ENCODE results near the gene TMEM79. TPM values are rescaled to one million over a fixed set of nuclear protein-coding genes. Genes with fewer than 3 reads are reported as not detected.

The TMEM79 gene
- total RNA-seq, 2 experiments from 2014 or later: 8.0 to 8.2 TPM

- peaks cover 12% of the 10 kb centered on the region for H3K36me3 Mint-ChIP-seq (ENCODE audit: low read depth)
- no peak within 1 kb of the TSS for H3K27ac Mint-ChIP-seq
- DNase-seq (no peak), ATAC-seq (no peak)
- POLR2A ChIA-PET: interaction anchor here (1.0 to 1.1 kb wide), 2 partner anchors 9 to 15 kb away, joined by 3 read pairs; no protein-coding TSS in a partner anchor
- no peak within 1 kb of the TSS for H3K4me3 Mint-ChIP-seq
- no peak for TF ChIP-seq CTCF (IDR thresholded peaks at IDR 0.05)
- no peaks in the 10 kb centered on the region for H3K9me3 Mint-ChIP-seq
- CTCF ChIA-PET: interaction anchor here (0.8 to 1.6 kb wide), 3 partner anchors 9 to 96 kb away, joined by 3 to 4 read pairs (median 4); no protein-coding TSS in a partner anchor
- peaks cover 17% of the 10 kb centered on the region for H3K4me1 Mint-ChIP-seq (ENCODE audit: low read depth)
- H3K27me3 Mint-ChIP-seq: no peaks in the 10 kb centered on the region
- intact Hi-C loops (cut with micrococcal nuclease): no loop called here
These were observed 42.2 kb upstream of the TMEM79 start, which contains the start of gene BGLAP for GRCh38 chr1:156241926-156242325. BGLAP (plus strand) TSS chr1:156242184; CDS start chr1:156242232, 48 bp downstream.

- ChIA-PET POLR2A (no interaction called here), CTCF (interaction anchor here (1.6 kb wide), 1 partner anchor 10 kb away, joined by 4 read pairs; no protein-coding TSS in a partner anchor)
- H3K27ac Mint-ChIP-seq: no peak overlapping the region
- intact Hi-C loops (cut with micrococcal nuclease): no loop called here
- DNase-seq (no peak), ATAC-seq (no peak)
- no peaks in the 10 kb centered on the region for H3K9me3 Mint-ChIP-seq
- H3K36me3 Mint-ChIP-seq (ENCODE audit: low read depth): peaks cover 8% of the 10 kb centered on the region
- H3K27me3 Mint-ChIP-seq: no peaks in the 10 kb centered on the region
- H3K4me1 Mint-ChIP-seq (ENCODE audit: low read depth): peaks cover 19% of the 10 kb centered on the region
- TF ChIP-seq CTCF (IDR thresholded peaks at IDR 0.05): no peak
- no peak overlapping the region for H3K4me3 Mint-ChIP-seq
These were observed 41.4 kb upstream of the TMEM79 start for GRCh38 chr1:156242738-156243137.

- no peak for ATAC-seq
- Mint-ChIP-seq H3K4me3 (no peak overlapping the region), H3K27me3 (no peaks in the 10 kb centered on the region), H3K9me3 (no peaks in the 10 kb centered on the region), H3K36me3 (ENCODE audit: low read depth) (peaks cover 6% of the 10 kb centered on the region), H3K4me1 (ENCODE audit: low read depth) (peaks cover 17% of the 10 kb centered on the region), H3K27ac (no peak overlapping the region)
- ChIA-PET CTCF (no interaction called here), POLR2A (interaction anchor here (1.8 to 2.4 kb wide), 2 partner anchors 11 to 18 kb away, joined by 6 to 9 read pairs; no protein-coding TSS in a partner anchor)
- no peak for TF ChIP-seq CTCF (IDR thresholded peaks at IDR 0.05)
- intact Hi-C loops (cut with micrococcal nuclease): no loop called here
- DNase-seq: no peak
These were observed 40.0 kb upstream of the TMEM79 start for GRCh38 chr1:156244126-156244525.

GRCh38 chr1:156244712-156245111 is 39.4 kb upstream of the TMEM79 start:
- H3K27me3 Mint-ChIP-seq: no peaks in the 10 kb centered on the region
- peak overlapping the region; percentile 70 for H3K4me3 Mint-ChIP-seq
- intact Hi-C loops (cut with micrococcal nuclease): no loop called here
- TF ChIP-seq CTCF (IDR thresholded peaks at IDR 0.05): no peak
- no peak for DNase-seq
- H3K27ac Mint-ChIP-seq: peak overlapping the region; percentile 73
- POLR2A ChIA-PET: interaction anchor here (0.6 to 2.4 kb wide), 8 partner anchors 9 to 162 kb away, joined by 3 to 11 read pairs (median 5); partner anchors contain the start of genes MEX3A, PMF1, SMG5 and TMEM79
- H3K4me1 Mint-ChIP-seq (ENCODE audit: low read depth): peaks cover 17% of the 10 kb centered on the region
- H3K9me3 Mint-ChIP-seq: no peaks in the 10 kb centered on the region
- CTCF ChIA-PET: interaction anchor here (2.7 kb wide), 1 partner anchor 104 kb away, joined by 10 read pairs; no protein-coding TSS in a partner anchor
- ATAC-seq: no peak
- peaks cover 7% of the 10 kb centered on the region for H3K36me3 Mint-ChIP-seq (ENCODE audit: low read depth)

GRCh38 chr1:156245451-156246232 is 38.5 kb upstream of the TMEM79 start:
- peak overlapping the region; percentile 73 for H3K27ac Mint-ChIP-seq
- H3K36me3 Mint-ChIP-seq (ENCODE audit: low read depth): peaks cover 3% of the 10 kb centered on the region
- ATAC-seq (peak; percentile 60), DNase-seq (peak; percentile 64)
- no peaks in the 10 kb centered on the region for H3K9me3 Mint-ChIP-seq
- POLR2A ChIA-PET: interaction anchor here (0.6 to 2.4 kb wide), 20 partner anchors 8 to 395 kb away, joined by 3 to 11 read pairs (median 4); partner anchors contain the start of genes MEX3A, PMF1, SMG5 and TMEM79
- H3K4me3 Mint-ChIP-seq: peak overlapping the region; percentile 70
- peaks cover 17% of the 10 kb centered on the region for H3K4me1 Mint-ChIP-seq (ENCODE audit: low read depth)
- intact Hi-C loops (cut with micrococcal nuclease): no loop called here
- CTCF ChIA-PET: interaction anchor here (0.9 to 2.7 kb wide), 6 partner anchors 19 to 179 kb away, joined by 3 to 10 read pairs (median 4); partner anchors contain the start of gene TMEM79
- no peak for TF ChIP-seq CTCF (IDR thresholded peaks at IDR 0.05)
- H3K27me3 Mint-ChIP-seq: no peaks in the 10 kb centered on the region

Measured in activated CD8-positive, alpha-beta T cell treated with anti-CD3 and anti-CD28 coated beads for 36 hours (primary cell).